Liver (tissue), 9 donors: ENCODE data around the gene CDH15. TPM values are rescaled to one million over a fixed set of nuclear protein-coding genes. Genes with fewer than 3 reads are reported as not detected.

Source experiments
- DNase-seq: peaks from one replicate; pipeline ENCODE4 v3.0.0-alpha.2; 2017; ENCODE audit warnings: low spot score
- H3K27ac ChIP-seq, 2 donors: one replicate each; pipeline ENCODE4 v1.7.0; 2013; ENCODE audit warnings: inconsistent platforms in 2 of 2, low read length in 2 of 2, control low read depth in 1 of 2, low read depth in 1 of 2, mild to moderate bottlenecking in 1 of 2
- H3K27me3 ChIP-seq, 4 donors: one replicate each; pipeline versions ENCODE4 v1.6.1 to v1.7.0; 2013; ENCODE audit warnings: low read length in 3 of 4, inconsistent platforms in 1 of 4, mild to moderate bottlenecking in 1 of 4, moderate library complexity in 1 of 4; ENCODE audit not compliant: control insufficient read depth in 4 of 4, insufficient read depth in 4 of 4
- H3K36me3 ChIP-seq, 4 donors: one replicate each; pipeline versions ENCODE4 v1.6.1 to v1.7.0; 2013; ENCODE audit warnings: low read length in 3 of 4, mild to moderate bottlenecking in 3 of 4, low read depth in 1 of 4, moderate library complexity in 1 of 4; ENCODE audit not compliant: control insufficient read depth in 4 of 4, insufficient read depth in 3 of 4
- H3K4me1 ChIP-seq, 4 donors: one replicate each; pipeline versions ENCODE4 v1.6.1 to v1.7.0; 2013; ENCODE audit warnings: low read length in 3 of 4, mild to moderate bottlenecking in 3 of 4, moderate library complexity in 1 of 4; ENCODE audit not compliant: control insufficient read depth in 4 of 4, insufficient read depth in 4 of 4
- H3K4me3 ChIP-seq, 3 donors: one replicate each; pipeline versions ENCODE4 v1.6.1 to v1.7.0; 2013; ENCODE audit warnings: low read length in 3 of 3, control low read depth in 1 of 3, low read depth in 1 of 3, mild to moderate bottlenecking in 1 of 3
- H3K9ac ChIP-seq, 2 donors: one replicate each; pipeline ENCODE4 v1.7.0; 2013; ENCODE audit warnings: low read length in 2 of 2, mild to moderate bottlenecking in 2 of 2, moderate library complexity in 2 of 2, control low read depth in 1 of 2, low read depth in 1 of 2
- H3K9me3 ChIP-seq, 4 donors: one replicate each; pipeline versions ENCODE4 v1.6.1 to v1.7.0; 2013; ENCODE audit warnings: low read length in 3 of 4; ENCODE audit not compliant: control insufficient read depth in 4 of 4
- ATF3 ChIP-seq: IDR thresholded peaks from 2 replicates; pipeline ENCODE4 v1.6.1; 2016; ENCODE audit warnings: antibody characterized with exemption
- CTCF ChIP-seq: fragments of 150-350 bp; IDR thresholded peaks from 2 replicates; pipeline ENCODE4 v1.5.1; 2017; ENCODE audit warnings: improper control_type of control experiment, low read depth, low read length; ENCODE audit not compliant: missing input control
- FOXA1 ChIP-seq: IDR thresholded peaks from 2 replicates; pipeline ENCODE4 v1.6.1; 2016; ENCODE audit warnings: antibody characterized with exemption
- FOXA2 ChIP-seq: IDR thresholded peaks from 2 replicates; pipeline ENCODE4 v1.6.1; 2016; ENCODE audit warnings: antibody characterized with exemption
- GABPA ChIP-seq, 2 donors: IDR thresholded peaks in 1 of 2; conservative IDR thresholded peaks in 1 of 2; 2 replicates each; pipeline ENCODE4 v1.6.1; 2016; ENCODE audit warnings: antibody characterized with exemption in 2 of 2, mild to moderate bottlenecking in 1 of 2, moderate library complexity in 1 of 2
- HNF4A ChIP-seq, 2 donors: conservative IDR thresholded peaks; 2 replicates each; pipeline ENCODE4 v1.6.1; 2016; ENCODE audit warnings: antibody characterized with exemption in 2 of 2, mild to moderate bottlenecking in 2 of 2
- HNF4G ChIP-seq: IDR thresholded peaks from 2 replicates; pipeline ENCODE4 v1.6.1; 2016; ENCODE audit warnings: antibody characterized with exemption
- JUND ChIP-seq, 2 donors: IDR thresholded peaks; 2 replicates each; pipeline ENCODE4 v1.6.1; 2016; ENCODE audit warnings: antibody characterized with exemption in 2 of 2
- NR2F2 ChIP-seq: IDR thresholded peaks from 2 replicates; pipeline ENCODE4 v1.6.1; 2016; ENCODE audit warnings: antibody characterized with exemption
- REST ChIP-seq: IDR thresholded peaks from 2 replicates; pipeline ENCODE4 v1.6.1; 2016; ENCODE audit warnings: antibody characterized with exemption, mild to moderate bottlenecking
- RXRA ChIP-seq, 2 donors: IDR thresholded peaks; 2 replicates each; pipeline ENCODE4 v1.6.1; 2017 to 2018; ENCODE audit warnings: antibody characterized with exemption in 2 of 2, mild to moderate bottlenecking in 1 of 2
- SP1 ChIP-seq: IDR thresholded peaks from 2 replicates; pipeline ENCODE4 v1.6.1; 2018; ENCODE audit warnings: antibody characterized with exemption, mild to moderate bottlenecking
- TAF1 ChIP-seq: conservative IDR thresholded peaks from 2 replicates; pipeline ENCODE4 v1.6.1; 2016; ENCODE audit warnings: antibody characterized with exemption, mild to moderate bottlenecking
- YY1 ChIP-seq: IDR thresholded peaks from 2 replicates; pipeline ENCODE4 v1.6.1; 2016; ENCODE audit warnings: antibody characterized with exemption, mild to moderate bottlenecking
- WGBS: extraction: QIAGEN DNeasy Blood & Tissue Kit; methylation state at CpG from one replicate; pipeline ENCODE4 v1.1.7; 2013; 5-methylcytosine and 5-hydroxymethylcytosine counted together
- polyA plus RNA-seq, 2 donors: library from polyadenylated mRNA; stranded (reverse) in 1 of 2; unstranded in 1 of 2; fragments of 200-250 nt in 1 of 2; fragments of >200 nt in 1 of 2; fragmentation: Nextera tagmentation in 1 of 2; extraction: Ambion mirVana in 1 of 2; gene quantifications; one replicate each; pipeline versions ENCODE4 v1.2.1 to v1.2.3, GENCODE V29; 2013 to 2015
- total RNA-seq, 2 donors: library from RNA; depleted of rRNA; stranded (reverse); fragments of >200 nt; gene quantifications; one replicate each; pipeline ENCODE4 v1.2.3, GENCODE V29; 2014
- TF ChIP-seq, protein P1 (sequence below): IDR thresholded peaks from 2 replicates; pipeline ENCODE4 v1.6.1; 2016; ENCODE audit warnings: antibody characterized with exemption
- TF ChIP-seq, protein P2 (sequence below): IDR thresholded peaks from 2 replicates; pipeline ENCODE4 v1.6.1; 2016; ENCODE audit warnings: antibody characterized with exemption
- donor health status: healthy.
- donor health status: healthy.
- donor health status: healthy.
- donor health status: healthy.
- donor health status: healthy.

Gene CDH15
- total and polyA plus RNA-seq, 4 donors: 0.12 TPM; not detected in 3

DNA sequence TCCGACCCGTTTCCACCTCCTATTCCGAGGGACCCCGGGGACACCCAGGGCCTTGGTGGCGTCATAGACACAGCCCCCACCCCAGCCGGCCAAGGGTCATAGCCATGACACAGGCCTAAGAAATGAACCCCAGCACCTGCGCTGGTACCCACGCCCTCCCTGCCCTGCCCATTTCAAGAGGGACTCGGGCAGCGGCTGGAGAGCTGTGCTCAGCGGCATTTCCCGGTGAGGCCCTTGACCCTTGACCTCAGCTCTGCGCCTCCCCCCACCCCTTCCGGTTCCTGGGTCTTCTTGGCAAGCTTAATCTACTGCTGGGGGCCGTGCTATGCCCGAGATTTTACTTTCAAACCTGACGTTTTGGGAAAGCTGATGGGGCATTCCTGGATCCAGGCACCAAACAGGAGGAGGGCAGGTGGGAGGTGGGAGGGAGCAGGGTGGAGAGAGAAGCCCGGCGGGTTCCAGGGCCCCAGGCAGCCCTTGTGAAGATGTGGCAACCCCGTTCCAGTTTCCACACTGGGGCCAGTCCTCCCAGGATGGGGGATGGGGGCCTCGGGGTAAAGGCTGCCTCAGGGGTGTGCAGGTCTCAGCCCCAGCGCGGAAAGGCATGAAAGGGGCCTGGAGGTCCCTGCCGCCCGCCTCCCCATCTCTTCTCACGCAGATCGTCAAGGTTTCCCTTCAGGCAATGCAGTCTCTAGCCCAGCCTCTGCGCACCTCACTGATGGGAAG lies 28.7 kb downstream of the CDH15 start, which contains the start of gene SLC22A31:
Gene SLC22A31 (minus strand): TSS at position 414 of the 726 bp plus-strand sequence. CDS start 36 bp downstream, at position 378.
- H3K27ac ChIP-seq: no peak within 1 kb of the TSS
- 16% methylated on average over 28 of the region's 28 CpGs for WGBS
- peaks cover 0 to 6% (median 1%) of the 10 kb centered on the region in 4 donors for H3K9me3 ChIP-seq
- peaks cover 0 to 13% (median 10%) of the 10 kb centered on the region in 4 donors for H3K27me3 ChIP-seq
- no peak for DNase-seq
- TF ChIP-seq, protein P1, sequence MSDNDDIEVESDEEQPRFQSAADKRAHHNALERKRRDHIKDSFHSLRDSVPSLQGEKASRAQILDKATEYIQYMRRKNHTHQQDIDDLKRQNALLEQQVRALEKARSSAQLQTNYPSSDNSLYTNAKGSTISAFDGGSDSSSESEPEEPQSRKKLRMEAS: no peak
- TF ChIP-seq, protein P2, sequence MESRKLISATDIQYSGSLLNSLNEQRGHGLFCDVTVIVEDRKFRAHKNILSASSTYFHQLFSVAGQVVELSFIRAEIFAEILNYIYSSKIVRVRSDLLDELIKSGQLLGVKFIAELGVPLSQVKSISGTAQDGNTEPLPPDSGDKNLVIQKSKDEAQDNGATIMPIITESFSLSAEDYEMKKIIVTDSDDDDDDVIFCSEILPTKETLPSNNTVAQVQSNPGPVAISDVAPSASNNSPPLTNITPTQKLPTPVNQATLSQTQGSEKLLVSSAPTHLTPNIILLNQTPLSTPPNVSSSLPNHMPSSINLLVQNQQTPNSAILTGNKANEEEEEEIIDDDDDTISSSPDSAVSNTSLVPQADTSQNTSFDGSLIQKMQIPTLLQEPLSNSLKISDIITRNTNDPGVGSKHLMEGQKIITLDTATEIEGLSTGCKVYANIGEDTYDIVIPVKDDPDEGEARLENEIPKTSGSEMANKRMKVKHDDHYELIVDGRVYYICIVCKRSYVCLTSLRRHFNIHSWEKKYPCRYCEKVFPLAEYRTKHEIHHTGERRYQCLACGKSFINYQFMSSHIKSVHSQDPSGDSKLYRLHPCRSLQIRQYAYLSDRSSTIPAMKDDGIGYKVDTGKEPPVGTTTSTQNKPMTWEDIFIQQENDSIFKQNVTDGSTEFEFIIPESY: no peak
- TF ChIP-seq NR2F2 (no peak), GABPA (IDR thresholded peaks at IDR 0.05 in 1 of 2, conservative IDR thresholded peaks at IDR 0.05 in 1 of 2) (no peak), TAF1 (no peak), REST (no peak), HNF4G (no peak), CTCF (no peak), SP1 (no peak), FOXA2 (no peak), FOXA1 (no peak), YY1 (no peak)
- no peaks in the 10 kb centered on the region for H3K36me3 ChIP-seq
- peaks cover 0 to 10% (median 9%) of the 10 kb centered on the region in 4 donors for H3K4me1 ChIP-seq
- H3K4me3 ChIP-seq: peak within 1 kb of the TSS in 1 of 3 donors; percentile 41
- no peak within 1 kb of the TSS for H3K9ac ChIP-seq

GRCh38 chr16:89200850-89201411 lies 29.4 kb downstream of the CDH15 start:
- 5% methylated on average over 58 of the region's 58 CpGs for WGBS
- H3K27ac ChIP-seq: no peak overlapping the region
- no peaks in the 10 kb centered on the region for H3K36me3 ChIP-seq
- TF ChIP-seq REST: no peak
- no peak for TF ChIP-seq HNF4G
- no peak for TF ChIP-seq FOXA2
- TF ChIP-seq, protein P1: no peak
- no peak for TF ChIP-seq FOXA1
- TF ChIP-seq HNF4A (conservative IDR thresholded peaks at IDR 0.05): no peak
- no peak for TF ChIP-seq ATF3
- no peak for TF ChIP-seq RXRA (IDR thresholded peaks at IDR 0.05)
- TF ChIP-seq JUND (IDR thresholded peaks at IDR 0.05): no peak
- no peak for TF ChIP-seq NR2F2

More at GRCh38 chr16:89200850-89201411, 29.4 kb downstream of the CDH15 start:
- DNase-seq: no peak
- Histone ChIP-seq H3K9ac (no peak overlapping the region), H3K4me1 (peaks cover 0 to 10% (median 9%) of the 10 kb centered on the region in 4 donors), H3K27me3 (peaks cover 0 to 13% (median 10%) of the 10 kb centered on the region in 4 donors), H3K9me3 (peaks cover 0 to 6% (median 1%) of the 10 kb centered on the region in 4 donors), H3K4me3 (peak overlapping the region in 1 of 3 donors; percentile 41)
